GM19438 (cell line): Measurements from ENCODE around the gene TRPC6.
"Not testable (repeated sequence)": the region's sequence is repeated elsewhere in the genome, so short reads cannot be mapped to it uniquely, and the experiment has no call there.

Experiments used
- ATAC-seq: cut with Tn5 transposase; IDR thresholded peaks from one replicate; pipeline ENCODE4 v1.9.1; 2021; ENCODE audit warnings: low read depth; ENCODE audit not compliant: unreplicated experiment

TRPC6 gene

DNA sequence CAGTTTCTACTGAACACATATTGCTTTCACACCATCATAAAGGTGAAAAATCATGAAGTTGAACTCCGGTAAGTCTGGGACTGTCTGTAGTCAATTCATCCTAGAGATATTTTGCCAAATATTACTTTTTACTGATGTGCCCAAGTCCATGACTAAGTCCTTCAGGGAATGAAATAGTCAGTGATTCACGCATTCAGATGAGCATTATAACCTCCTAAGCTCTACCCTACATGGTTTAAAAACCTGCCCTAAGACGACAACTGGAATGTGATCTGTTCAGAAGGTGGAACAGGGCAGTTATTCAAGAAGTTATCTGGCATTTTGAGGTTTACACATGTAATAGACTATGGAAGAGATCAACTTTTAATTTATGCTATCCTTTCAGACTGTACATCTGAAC is 125.6 kb downstream of the TRPC6 start:
- ATAC-seq: no peak

DNA sequence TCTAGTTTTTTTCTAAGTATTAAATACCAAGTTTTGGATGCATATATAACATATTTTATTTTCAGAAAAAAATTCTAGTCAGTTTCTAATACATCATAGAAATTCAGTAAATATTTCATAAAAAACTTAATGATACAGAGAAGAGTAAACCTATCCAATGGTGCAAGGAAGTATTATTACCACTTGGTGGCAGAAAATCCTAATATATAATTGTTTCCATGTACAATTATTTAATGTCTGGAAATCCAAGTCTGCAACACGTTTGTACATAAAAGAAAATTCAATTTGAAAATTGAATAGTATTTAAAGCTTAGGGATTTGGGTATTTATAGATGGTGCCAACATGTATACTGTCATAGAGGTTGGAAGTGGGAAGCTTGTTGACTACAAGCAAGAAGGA is 127.0 kb downstream of the TRPC6 start:
- ATAC-seq: no peak

DNA sequence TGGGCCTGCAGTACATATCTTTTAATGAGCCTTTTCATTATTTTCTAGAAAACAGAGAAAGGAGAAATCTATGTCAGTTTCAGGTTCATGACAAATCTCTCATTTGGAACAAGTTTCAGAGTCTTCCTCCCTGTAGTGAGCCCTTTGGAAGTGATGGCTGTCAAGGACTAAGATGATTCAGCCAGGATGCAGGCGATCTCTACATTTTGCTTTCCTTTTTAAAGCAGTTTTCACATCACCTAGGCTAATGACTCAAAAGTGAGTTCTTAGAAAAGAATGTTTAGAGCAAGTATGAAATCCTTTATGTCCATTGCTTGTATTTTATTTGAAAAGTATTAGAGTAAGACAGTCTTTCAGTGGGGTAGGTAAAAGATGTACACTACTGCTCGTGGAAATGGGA is 130.1 kb downstream of the TRPC6 start:
- no peak for ATAC-seq

DNA sequence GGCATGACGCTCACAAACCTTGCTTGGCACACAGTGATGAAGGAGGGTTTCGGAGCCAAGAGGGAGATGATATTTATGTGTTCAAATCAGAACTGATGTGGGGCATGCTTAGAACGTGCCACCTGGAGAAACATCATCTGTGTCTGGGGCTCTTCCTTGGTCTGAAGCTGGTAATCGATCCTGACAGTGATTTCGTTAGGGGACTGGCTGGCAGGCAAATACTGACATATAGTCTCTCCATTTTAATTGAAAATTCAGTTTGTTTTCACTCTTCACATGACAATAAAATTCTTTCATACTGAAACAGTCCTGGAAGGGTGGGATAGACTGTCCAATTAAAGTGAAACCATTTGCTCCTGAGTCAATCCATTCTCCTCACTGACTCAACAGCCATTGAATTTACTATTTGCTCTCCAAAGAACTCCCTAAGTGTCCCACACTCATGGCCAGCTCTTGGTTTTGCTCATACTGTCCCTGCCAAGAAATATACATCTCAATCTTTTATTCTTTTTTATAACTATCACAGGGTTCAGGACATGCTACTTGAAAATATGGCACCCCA is 134.8 kb downstream of the TRPC6 start:
- ATAC-seq: no peak

DNA sequence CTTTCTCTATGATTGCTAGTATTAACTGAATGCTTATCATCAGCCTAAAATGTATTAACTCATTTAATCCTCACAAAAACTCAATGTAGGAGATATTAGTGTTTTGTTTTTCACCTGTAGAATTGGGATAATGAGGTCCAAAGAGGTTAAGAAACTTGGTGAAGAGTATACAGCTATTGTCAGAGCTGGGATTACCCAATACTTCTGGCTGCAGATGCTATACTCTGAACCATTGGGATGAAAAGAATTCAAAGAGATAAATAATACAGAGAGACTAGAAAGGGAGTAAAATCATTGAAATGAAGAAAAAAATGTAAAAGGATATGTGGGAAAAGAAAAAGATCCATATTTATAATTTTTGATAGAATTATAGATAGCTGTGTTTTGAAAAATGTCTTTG is 137.1 kb downstream of the TRPC6 start:
- no peak for ATAC-seq

DNA sequence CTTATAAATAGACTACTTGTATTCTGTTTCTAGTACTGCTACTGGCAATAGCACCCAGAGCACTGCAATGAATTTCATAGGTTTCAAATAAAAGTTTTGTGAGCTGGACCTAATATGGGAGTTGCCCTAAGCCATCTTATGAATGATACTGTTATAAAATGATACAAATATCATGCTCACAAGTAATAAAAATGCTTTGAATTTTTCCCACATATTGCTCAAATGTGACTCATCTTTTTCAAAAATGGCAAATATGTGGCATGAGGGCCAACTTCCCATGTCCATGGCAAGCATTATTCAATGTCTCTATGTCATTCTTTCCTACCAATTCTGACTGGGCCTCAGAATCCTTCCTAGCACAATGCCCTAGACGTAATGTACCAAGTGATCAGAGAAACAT is 137.6 kb downstream of the TRPC6 start:
- ATAC-seq: no peak

DNA sequence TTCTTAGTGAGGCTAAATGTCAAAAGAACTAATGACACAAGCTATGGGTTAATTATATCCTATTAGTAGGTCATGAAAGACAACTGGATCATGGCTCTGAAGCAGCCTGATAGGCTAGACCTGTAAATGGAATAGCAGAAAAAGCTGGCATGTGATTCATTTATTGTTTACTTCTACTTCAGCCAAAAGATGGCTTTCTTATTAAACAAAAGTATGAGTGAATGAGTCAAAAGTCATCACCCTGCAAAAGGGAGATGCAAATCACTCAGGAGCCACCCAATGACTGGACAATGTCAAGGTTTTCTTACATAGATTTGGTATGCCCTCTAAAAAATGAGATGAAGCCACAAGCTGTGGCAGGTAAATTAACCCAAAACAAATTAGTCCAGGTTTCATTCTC is 138.0 kb downstream of the TRPC6 start:
- no peak for ATAC-seq

DNA sequence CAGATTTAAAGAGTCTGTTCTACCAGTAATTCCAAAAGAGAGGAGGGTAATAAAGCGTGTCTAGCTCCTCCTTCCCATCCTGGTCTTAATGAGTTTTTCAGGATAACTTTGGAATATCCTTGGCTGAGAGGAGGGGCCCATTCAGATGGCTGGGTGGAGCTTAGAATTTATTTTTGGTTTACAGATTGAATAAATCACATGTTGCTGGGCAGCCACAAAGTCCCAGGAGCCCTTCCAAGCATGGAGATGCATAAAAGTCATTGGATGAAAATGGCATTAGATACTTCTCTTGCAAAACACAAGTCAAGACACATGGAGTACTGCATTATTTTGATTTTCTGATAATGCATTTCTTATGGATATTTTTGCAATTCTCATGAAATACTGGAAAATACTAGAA is 139.0 kb downstream of the TRPC6 start:
- no peak for ATAC-seq

DNA sequence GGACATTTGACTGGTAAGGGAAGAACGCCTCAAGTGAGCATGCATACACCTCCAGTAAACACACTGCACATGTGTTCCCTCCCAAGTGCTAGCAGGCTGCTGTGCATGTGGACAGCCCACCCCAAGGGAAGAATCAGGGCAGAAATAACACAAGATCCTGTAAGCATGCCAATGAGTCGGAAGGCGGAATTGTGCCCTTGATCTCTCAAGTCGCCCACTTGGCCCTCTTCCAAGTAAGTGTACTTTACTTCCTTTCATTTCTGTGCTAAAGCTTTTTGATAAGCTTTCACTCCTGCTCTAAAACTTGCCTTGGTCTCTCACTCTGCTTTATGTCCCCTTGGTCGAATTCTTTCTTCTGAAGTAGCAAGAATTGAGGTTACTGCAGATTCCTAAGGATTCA is 139.6 kb downstream of the TRPC6 start:
- ATAC-seq: no peak

DNA sequence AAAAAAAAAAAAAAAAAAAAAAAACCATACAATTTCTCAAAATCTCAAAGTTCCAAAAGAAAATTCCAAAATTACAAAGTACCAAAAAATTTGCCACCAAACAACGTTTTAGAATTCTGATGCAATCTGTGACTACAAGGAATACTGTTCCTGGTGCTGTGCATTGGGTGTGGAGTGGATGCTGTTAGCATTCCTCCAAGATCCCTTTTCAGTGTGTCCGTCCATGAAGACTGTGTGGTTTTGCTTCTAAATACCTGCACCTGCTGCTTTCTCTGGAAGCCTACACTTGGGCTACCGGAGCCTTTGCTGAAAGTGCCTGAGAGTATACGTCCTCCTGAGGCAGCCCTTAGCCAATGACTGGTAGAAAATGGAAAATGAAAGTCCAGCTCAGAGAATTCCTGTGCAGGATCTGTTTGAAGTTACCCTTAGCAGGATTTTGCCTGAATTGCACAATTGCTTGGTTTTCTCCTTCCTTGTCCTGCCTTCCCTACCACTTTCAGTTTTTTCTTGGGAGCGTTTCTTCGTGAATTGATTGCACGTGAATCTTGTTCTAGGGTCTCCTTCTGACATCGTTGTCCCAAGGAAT is 140.8 kb downstream of the TRPC6 start:
- no peak for ATAC-seq

DNA sequence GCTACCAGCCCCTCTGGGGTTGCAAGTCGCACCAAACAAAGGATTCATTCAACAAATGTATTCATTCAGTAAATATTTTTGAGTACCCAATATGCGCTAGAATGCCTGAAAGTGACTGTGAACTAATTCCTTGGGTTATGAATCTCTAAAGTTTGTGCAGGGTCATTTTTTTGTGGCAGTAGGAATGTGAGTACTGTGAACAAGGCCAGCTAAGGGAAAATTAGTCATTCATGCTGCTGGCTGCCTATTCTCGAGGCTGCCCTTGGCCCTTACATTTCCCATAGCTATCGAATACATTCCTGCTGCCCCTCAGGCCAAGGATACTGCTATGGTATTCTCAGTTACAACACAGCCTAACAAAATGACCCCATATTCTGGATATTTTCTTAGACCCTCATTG is 141.6 kb downstream of the TRPC6 start:
- no peak for ATAC-seq

DNA sequence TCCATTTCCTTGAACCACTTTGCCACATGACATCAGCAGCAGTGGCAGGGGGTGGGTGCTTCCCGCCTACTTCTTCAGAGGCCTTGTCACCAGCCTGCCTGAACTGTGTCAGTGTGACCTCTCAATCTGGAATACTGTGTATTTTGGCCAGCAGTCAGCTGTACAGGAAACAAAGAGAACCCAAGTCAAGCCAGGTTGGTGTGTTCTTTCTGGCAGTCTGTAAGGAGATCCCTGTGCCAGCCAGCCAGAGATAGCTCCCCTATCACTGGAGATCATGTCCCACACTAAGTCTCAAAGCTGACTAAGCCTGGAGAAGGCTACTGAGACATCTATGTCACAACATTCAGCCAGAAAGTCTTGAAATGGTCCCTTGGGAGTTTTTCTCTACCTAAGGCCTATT is 142.1 kb downstream of the TRPC6 start:
- ATAC-seq: no peak

DNA sequence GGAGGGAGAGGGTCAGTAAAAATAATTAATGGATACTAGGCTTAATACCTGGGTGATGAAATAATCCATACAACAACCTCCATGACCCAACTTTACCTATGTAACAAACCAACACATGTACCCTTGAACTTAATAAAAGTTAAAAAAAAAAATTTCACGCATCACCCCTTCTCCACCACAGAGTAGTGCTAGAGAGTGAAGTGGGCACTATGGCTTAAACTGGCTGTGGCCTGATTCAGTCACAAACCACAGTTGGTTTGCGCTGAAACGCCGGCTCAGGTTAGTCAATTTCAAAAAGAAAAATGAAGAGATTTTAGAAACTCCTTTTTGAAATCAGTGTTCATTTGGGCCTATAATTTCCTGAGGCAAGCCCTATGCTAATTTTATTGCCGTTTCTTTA is 144.3 kb downstream of the TRPC6 start:
- ATAC-seq: no peak

DNA sequence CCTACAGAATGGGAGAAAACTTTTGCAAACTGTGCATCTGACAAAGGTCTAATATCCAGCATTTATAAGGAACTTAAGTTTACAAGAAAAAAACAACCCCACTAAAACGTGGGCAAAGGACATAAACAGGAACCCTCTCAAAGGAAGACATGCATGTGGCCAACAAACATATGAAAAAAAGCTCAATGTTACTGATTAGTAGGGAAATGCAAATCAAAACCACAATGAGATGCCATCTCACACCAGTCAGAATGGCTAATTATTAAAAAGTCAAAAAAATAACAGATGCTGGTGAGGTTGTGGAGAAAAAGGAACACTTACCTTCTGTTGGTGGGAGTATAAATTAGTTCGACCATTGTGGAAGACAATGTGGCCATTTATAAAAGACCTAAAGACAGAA is 145.1 kb downstream of the TRPC6 start:
- ATAC-seq: not testable (repeated sequence)

DNA sequence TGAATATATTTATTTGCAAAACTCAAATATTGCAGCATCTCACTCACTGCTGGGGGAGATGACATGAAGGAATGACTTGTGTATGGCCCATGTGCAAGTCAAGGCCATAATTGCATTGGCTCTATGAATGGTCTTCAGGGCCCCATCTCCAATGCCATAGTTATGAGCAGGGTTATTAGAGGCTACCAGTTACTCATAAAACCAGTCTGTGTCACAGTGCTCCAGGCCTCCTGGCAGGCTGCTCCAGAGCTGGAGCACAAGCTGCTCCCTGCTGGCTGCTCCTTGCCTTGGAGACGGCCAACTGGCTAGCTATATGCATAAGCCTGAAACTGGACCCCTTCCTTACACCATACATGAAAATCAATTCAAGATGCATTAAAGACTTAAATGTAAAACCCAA is 145.7 kb downstream of the TRPC6 start:
- ATAC-seq: no peak

DNA sequence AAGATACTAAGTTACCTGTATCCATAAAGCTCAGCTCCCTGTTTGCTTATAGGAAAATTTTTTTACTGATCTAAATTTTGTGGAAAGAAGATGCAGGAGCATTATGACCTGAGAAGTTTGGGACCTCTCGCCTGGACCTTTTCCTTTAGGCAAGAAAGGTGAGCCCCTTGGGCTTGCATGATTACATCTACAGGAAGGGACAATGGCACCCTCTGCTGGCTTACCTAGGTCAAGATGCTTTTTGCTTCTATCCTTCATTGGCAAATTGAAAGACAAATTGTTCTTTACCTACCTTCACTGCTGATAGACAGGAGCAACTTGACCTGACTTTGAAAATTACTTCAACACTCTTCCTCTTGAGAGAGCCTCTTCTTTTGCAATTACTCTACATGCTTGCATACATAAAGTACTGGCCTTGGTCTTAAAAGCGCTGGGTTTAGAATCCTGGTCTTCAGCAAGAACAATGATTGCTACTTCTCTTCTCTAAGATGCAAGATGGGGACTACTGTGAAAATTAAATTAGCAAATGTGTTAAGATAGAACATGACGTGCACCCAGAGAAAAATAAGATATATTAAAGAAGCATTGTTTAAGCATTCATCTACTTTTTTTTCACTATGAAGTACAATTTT is 147.2 kb downstream of the TRPC6 start:
- peak; percentile 66 for ATAC-seq

DNA sequence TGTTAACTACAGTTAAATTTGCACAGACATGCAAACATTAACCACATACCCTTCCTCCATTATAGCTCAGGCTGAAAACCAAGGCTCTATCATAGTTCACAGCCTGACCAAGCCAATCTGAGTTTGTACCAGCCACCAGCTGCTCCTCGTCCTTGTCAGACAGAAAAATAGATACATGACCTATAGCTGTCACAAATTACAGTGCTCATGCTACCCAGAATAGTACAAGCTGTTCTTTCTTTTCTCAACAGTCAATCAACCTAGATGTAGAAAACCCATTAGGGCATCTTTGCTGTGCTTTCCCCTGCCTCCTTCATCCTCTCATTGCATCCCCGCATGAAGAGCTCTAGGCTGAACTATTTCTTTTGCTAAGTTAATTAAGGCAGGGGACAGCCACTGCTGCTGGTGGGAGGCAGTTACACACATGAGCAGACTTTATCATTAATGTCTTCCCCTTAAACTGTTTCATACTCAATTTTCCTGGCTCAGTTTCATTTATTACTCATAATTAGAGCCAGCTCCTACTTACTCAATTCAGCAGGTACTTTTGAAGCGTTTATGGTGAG is 148.3 kb downstream of the TRPC6 start:
- ATAC-seq: no peak

DNA sequence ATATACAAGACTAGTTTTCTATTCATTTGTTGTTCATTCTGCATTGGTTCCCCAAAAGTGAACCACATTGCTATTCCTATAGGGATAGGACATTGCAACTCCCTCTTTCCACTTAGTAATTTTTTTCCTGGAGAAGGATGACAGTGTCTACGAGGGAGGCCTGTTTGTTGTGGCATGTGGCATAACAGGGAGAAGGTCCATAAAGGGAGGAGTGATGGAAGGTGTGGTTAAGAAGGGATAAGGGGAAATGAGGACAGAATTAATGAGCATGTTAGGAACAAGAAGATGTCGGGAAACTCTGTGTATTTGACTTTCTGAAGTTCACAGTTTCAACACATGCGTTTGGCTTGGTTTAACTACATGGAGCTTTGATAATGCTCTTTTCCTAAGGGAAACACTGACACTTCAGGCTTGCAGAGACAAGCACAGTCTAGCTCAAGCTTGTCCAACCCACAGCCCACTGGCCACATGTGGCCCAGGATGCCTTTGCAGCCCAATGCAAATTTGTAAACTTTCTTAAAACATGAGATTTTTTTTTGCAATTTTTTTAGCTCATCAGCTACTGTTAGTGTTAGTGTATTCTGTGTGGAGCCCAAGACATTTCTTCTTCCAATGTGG is 149.7 kb downstream of the TRPC6 start:
- ATAC-seq: no peak

DNA sequence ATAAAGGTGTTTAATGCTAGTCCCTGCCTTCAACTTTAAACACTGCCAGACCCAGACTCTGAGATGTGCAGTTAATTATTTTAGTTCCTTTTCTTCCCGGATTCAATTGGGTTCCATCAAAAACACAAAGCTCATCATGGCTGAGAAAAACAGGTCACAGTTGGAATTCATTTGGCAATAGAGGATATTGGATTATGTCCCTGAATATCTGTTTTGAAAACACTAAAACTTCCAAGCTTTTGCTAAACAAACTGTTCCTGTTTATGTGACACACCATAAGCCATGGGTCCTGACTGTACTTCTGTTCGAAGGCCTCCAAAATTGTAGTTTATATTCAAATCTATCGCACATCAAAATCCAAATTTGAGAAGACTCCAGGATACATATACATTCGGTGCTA is 150.7 kb downstream of the TRPC6 start:
- ATAC-seq: no peak

DNA sequence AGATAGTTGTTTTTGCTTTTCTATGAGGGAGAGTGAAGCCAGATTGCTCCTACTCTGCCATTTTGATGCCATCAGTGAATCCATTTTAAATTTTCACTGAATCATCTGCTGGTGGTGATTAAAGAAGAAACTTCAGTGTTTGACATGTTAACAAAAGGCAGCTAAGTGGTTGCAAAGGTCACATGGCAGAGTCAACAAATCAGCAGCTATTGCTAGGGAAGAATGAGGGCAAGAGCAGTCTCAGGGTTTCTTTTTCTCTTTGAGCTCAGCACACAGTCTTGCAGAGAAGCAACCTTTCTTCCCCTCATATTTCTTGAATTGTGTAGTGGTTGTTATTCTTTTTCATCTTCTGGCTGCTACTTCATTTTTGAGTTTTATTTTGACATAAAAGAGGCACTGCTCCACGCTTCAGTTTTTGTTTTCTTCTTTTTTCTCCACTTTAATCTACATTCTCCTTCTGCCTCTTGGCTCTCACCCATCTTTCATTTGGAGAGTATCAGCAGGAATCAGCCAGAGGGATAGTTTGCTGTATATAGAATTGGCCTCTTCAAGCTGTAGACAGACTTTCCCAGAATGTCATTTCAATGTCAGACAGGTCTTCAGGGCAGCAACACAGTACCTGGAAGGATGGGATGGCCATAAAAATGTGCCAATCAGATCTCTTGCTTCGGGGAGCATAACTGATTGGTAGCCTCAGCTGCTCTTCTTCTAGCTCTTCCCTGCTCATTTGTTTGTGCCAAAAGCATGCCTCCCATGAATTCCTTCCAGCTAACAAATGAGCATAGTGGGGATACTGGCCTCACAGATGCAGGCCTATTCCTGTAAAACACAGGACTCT is 153.9 kb downstream of the TRPC6 start:
- no peak for ATAC-seq

DNA sequence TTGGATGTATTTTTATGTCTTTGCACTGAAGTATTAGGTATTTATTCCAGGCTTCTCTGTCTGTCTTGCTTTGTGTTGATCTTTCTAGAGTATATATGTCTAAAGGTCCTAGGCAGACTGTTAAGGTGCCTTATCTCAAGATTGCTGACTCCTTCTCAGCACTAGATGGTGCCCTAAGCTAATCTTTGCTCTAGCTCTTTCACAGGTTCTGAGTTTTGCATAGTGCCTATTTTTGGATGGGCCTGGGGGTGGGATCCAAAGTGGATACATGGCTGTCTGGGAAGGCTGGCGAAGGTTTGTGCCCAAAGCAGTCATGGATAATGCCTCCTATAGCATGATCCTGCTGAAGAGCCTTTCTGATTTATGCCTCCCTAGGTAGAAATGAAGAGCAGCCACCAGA is 154.9 kb downstream of the TRPC6 start:
- peak; percentile 80 for ATAC-seq
